A549 (cell line): Measurements from ENCODE around the gene SIAH3.

ENCODE experiments used
- CTCF ChIP-seq: fragments of >200 bp; sonication (Bioruptor Twin); formaldehyde crosslinking; IDR thresholded peaks from 3 replicates; pipeline ENCODE4 v1.5.1; 2016
- RFX5 ChIP-seq: fragments of 450-650 bp; IDR thresholded peaks from 2 replicates; pipeline ENCODE4 v1.7.1; 2014; ENCODE audit warnings: antibody characterized with exemption, mild to moderate bottlenecking, moderate library complexity

DNA sequence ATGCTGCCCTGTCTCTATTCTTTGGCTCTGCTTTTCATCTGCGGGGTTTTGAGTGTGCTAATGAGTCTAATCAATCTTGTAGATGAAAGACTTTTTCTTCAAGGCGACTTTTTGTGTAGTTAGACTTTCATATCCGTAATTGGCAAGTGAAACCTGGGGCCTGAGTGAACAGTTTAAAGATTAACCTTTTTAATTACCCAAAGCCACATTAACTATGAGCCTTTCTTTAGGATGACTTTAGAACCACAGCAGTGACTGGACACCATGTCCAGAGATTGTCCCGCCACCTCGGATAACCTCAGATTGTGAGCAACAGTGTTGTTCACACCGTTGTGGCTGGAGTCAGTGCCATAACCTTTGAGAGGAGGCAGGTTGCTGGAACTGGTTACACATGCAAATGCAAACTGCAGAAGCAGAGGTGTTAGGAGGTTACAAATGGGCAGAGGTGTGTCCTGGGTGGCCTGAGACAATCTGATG, 58.7 kb downstream of the SIAH3 start:
- no peak for TF ChIP-seq RFX5
- no peak for TF ChIP-seq CTCF
